ENCODE results near the gene LCE3A. TPM values are rescaled to one million over a fixed set of nuclear protein-coding genes. Genes with fewer than 3 reads are reported as not detected.
"Not testable (repeated sequence)": the region's sequence is repeated elsewhere in the genome, so short reads cannot be mapped to it uniquely, and the experiment has no call there.

Gene LCE3A
- not detected in 2 replicates for total RNA-seq

- no peak for DNase-seq (ENCODE audit: low read depth in 2 of 2)
These were observed at the start of gene LCE3A for GRCh38 chr1:152622803-152623202. Gene LCE3A (minus strand): TSS chr1:152623103. CDS start chr1:152623103, 0 bp downstream.

GRCh38 chr1:152667648-152668047 is 44.7 kb upstream of the LCE3A start:
- DNase-seq (ENCODE audit: low read depth in 2 of 2): no peak

- not testable (repeated sequence) for DNase-seq (ENCODE audit: low read depth in 2 of 2)
These were observed 43.3 kb upstream of the LCE3A start for GRCh38 chr1:152666171-152666570.

- no peak for DNase-seq (ENCODE audit: low read depth in 2 of 2)
These were observed 40.2 kb upstream of the LCE3A start, which contains the start of gene LCE2D for GRCh38 chr1:152663098-152663497. Gene LCE2D (plus strand): TSS chr1:152663380. CDS start chr1:152664106, 726 bp downstream.

GRCh38 chr1:152658649-152659048 is 35.7 kb upstream of the LCE3A start:
- no peak for DNase-seq (ENCODE audit: low read depth in 2 of 2)

- DNase-seq (ENCODE audit: low read depth in 2 of 2): no peak
These were observed 34.8 kb upstream of the LCE3A start for GRCh38 chr1:152657677-152658076.

- DNase-seq (ENCODE audit: low read depth in 2 of 2): no peak
These were observed 33.6 kb upstream of the LCE3A start for GRCh38 chr1:152656459-152656858.

- DNase-seq (ENCODE audit: low read depth in 2 of 2): peak; percentile 61 to 70
These were observed 31.2 kb upstream of the LCE3A start for GRCh38 chr1:152654110-152654509.

GRCh38 chr1:152646656-152647055 is 23.8 kb upstream of the LCE3A start:
- DNase-seq (ENCODE audit: low read depth in 2 of 2): no peak

- peak in 1 of 2 donors; percentile 37 for DNase-seq (ENCODE audit: low read depth in 2 of 2)
These were observed 22.2 kb upstream of the LCE3A start for GRCh38 chr1:152645146-152645545.

GRCh38 chr1:152643945-152644344 is 21.0 kb upstream of the LCE3A start:
- DNase-seq (ENCODE audit: low read depth in 2 of 2): no peak

- DNase-seq (ENCODE audit: low read depth in 2 of 2): no peak
These were observed 17.4 kb upstream of the LCE3A start for GRCh38 chr1:152640351-152640750.

GRCh38 chr1:152630596-152630995 is 7.7 kb upstream of the LCE3A start:
- no peak for DNase-seq (ENCODE audit: low read depth in 2 of 2)

GRCh38 chr1:152626744-152627143 is 3.8 kb upstream of the LCE3A start:
- DNase-seq (ENCODE audit: low read depth in 2 of 2): no peak

GRCh38 chr1:152623203-152623844 is 421 bp upstream of the LCE3A start:
- no peak for DNase-seq (ENCODE audit: low read depth in 2 of 2)

- DNase-seq (ENCODE audit: low read depth in 2 of 2): no peak
These were observed 910 bp downstream of the LCE3A start for GRCh38 chr1:152621993-152622392.

- DNase-seq (ENCODE audit: low read depth in 2 of 2): no peak
These were observed 9.4 kb downstream of the LCE3A start, which contains the start of gene LCE3B for GRCh38 chr1:152613511-152613910. Gene LCE3B (plus strand): TSS chr1:152613811. CDS start chr1:152613811, 0 bp downstream.

- no peak for DNase-seq (ENCODE audit: low read depth in 2 of 2)
These were observed 23.0 kb downstream of the LCE3A start, which contains the start of gene LCE3C for GRCh38 chr1:152599934-152600333. Gene LCE3C (plus strand): TSS chr1:152600234. CDS start chr1:152600732, 498 bp downstream.

GRCh38 chr1:152596986-152597385 is 25.9 kb downstream of the LCE3A start:
- no peak for DNase-seq (ENCODE audit: low read depth in 2 of 2)

GRCh38 chr1:152585586-152585985 is 37.3 kb downstream of the LCE3A start:
- DNase-seq (ENCODE audit: low read depth in 2 of 2): peak in 1 of 2 donors; percentile 19

- no peak for DNase-seq (ENCODE audit: low read depth in 2 of 2)
These were observed 40.3 kb downstream of the LCE3A start for GRCh38 chr1:152582647-152583046.

- DNase-seq (ENCODE audit: low read depth in 2 of 2): no peak
These were observed 42.5 kb downstream of the LCE3A start, which contains the start of gene LCE3D for GRCh38 chr1:152580433-152580832. Gene LCE3D (minus strand): TSS chr1:152580516. CDS start chr1:152579936, 580 bp downstream.

- DNase-seq (ENCODE audit: low read depth in 2 of 2): not testable (repeated sequence)
These were observed 43.4 kb downstream of the LCE3A start for GRCh38 chr1:152579526-152579925.

All from lung microvascular endothelial cell (primary cell).